ENCODE data around the gene OIP5.

GRCh38 chr15:41281236-41281635, 51.2 kb downstream of the OIP5 start:
- TF ChIP-seq POLR2A (IDR thresholded peaks at IDR 0.05) (no peak), CTCF (IDR thresholded peaks at IDR 0.05) (no peak)
